ENCODE data around the gene SLC25A30.

DNA sequence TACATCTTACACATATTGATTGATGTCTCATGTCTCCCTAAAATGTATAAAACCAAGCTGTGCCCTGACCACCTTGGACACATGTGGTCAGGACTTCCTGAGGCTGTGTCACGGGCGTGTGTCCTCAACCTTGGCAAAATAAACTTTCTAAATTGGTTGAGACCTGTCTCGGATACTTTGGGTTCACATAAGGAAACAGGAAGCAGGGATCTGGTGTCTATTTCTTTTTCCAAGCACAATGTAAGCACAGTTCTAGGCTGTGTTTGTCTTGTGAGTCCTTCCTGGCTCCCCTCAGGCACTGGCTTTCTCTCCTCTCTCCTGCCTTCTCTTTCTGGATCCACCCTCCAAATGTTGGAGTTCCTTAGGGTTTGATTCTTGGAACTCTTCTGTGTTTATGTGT is 49.6 kb downstream of the SLC25A30 start:
- TF ChIP-seq, protein P1, sequence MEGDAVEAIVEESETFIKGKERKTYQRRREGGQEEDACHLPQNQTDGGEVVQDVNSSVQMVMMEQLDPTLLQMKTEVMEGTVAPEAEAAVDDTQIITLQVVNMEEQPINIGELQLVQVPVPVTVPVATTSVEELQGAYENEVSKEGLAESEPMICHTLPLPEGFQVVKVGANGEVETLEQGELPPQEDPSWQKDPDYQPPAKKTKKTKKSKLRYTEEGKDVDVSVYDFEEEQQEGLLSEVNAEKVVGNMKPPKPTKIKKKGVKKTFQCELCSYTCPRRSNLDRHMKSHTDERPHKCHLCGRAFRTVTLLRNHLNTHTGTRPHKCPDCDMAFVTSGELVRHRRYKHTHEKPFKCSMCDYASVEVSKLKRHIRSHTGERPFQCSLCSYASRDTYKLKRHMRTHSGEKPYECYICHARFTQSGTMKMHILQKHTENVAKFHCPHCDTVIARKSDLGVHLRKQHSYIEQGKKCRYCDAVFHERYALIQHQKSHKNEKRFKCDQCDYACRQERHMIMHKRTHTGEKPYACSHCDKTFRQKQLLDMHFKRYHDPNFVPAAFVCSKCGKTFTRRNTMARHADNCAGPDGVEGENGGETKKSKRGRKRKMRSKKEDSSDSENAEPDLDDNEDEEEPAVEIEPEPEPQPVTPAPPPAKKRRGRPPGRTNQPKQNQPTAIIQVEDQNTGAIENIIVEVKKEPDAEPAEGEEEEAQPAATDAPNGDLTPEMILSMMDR (IDR thresholded peaks at IDR 0.05): no peak
- no peak for TF ChIP-seq POLR2A (IDR thresholded peaks at IDR 0.05)
